Neural cell (in vitro differentiated cells): ENCODE results near the gene KRTAP13-3. TPM values are rescaled to one million over a fixed set of nuclear protein-coding genes. Genes with fewer than 3 reads are reported as not detected.

Experiments used
- H2AFZ ChIP-seq: fragments of 200-600, 300-800 bp; sonication (generic), shearing (Covaris generic); 2 replicates; pipeline ENCODE4 v1.6.0; 2014; ENCODE audit warnings: low read depth, mild to moderate bottlenecking, antibody characterized with exemption, low read length, moderate library complexity
- H3F3A ChIP-seq: fragments of 200-600 bp; shearing (Covaris generic); 2 replicates; pipeline ENCODE4 v1.6.1; 2016; ENCODE audit warnings: mild to moderate bottlenecking, moderate library complexity, mixed read lengths, antibody characterized with exemption, low read length; ENCODE audit not compliant: insufficient read depth, poor library complexity, severe bottlenecking
- H3K27ac ChIP-seq: fragments of 200-600, 300-800 bp; sonication (generic), shearing (Covaris generic); 2 replicates; pipeline ENCODE4 v1.5.1; 2014; ENCODE audit warnings: mild to moderate bottlenecking, low read length, moderate library complexity
- H3K27me3 ChIP-seq: fragments of 300-800, 200-600 bp; sonication (generic), shearing (Covaris generic); 2 replicates; pipeline ENCODE4 v1.6.0; 2014; ENCODE audit warnings: mild to moderate bottlenecking, low read depth, low read length, moderate library complexity; ENCODE audit not compliant: insufficient read depth
- H3K36me3 ChIP-seq: fragments of 300-800, 200-600 bp; sonication (generic), shearing (Covaris generic); 2 replicates; pipeline ENCODE4 v1.5.1; 2014; ENCODE audit warnings: mild to moderate bottlenecking, antibody characterized with exemption, low read length, moderate library complexity; ENCODE audit not compliant: insufficient read depth
- H3K4me2 ChIP-seq: fragments of 300-800, 200-600 bp; sonication (generic), shearing (Covaris generic); 2 replicates; pipeline ENCODE4 v1.6.0; 2014; ENCODE audit warnings: mild to moderate bottlenecking, low read length
- H3K4me3 ChIP-seq: fragments of 300-800, 200-600 bp; sonication (generic), shearing (Covaris generic); 2 replicates; pipeline ENCODE4 v1.5.1; 2014; ENCODE audit warnings: mild to moderate bottlenecking, low read length, moderate library complexity
- H3K79me2 ChIP-seq: fragments of 200-600 bp; shearing (Covaris generic); replicated peaks from 2 replicates; pipeline ENCODE4 v1.6.0; 2014; ENCODE audit warnings: mild to moderate bottlenecking, low read length, moderate library complexity; ENCODE audit not compliant: insufficient read depth
- H3K9ac ChIP-seq: fragments of 300-800, 200-600 bp; sonication (generic), shearing (Covaris generic); 2 replicates; pipeline ENCODE4 v1.6.1; 2016; ENCODE audit warnings: mild to moderate bottlenecking, low read length, mixed read lengths
- H3K9me2 ChIP-seq: fragments of 200-600 bp; shearing (Covaris generic); 2 replicates; pipeline ENCODE4 v1.6.1; 2016; ENCODE audit warnings: mild to moderate bottlenecking, low read length, mixed read lengths; ENCODE audit not compliant: insufficient read depth
- H3K9me3 ChIP-seq: fragments of 200-600, 300-800 bp; sonication (generic), shearing (Covaris generic); 2 replicates; pipeline ENCODE4 v1.6.1; 2016; ENCODE audit warnings: mild to moderate bottlenecking, mixed run types, low read length, moderate library complexity, mixed read lengths
- H4K20me1 ChIP-seq: fragments of 200-600 bp; shearing (Covaris generic); 2 replicates; pipeline ENCODE4 v1.6.1; 2016; ENCODE audit warnings: mild to moderate bottlenecking, mixed run types; ENCODE audit not compliant: insufficient read depth
- EP300 ChIP-seq: fragments of 450-650 bp; conservative IDR thresholded peaks from 2 replicates; pipeline ENCODE4 v1.6.1; 2014; ENCODE audit warnings: antibody characterized with exemption, mild to moderate bottlenecking, moderate library complexity; ENCODE audit not compliant: poor library complexity, severe bottlenecking
- EZH2 ChIP-seq: fragments of 200-600, 300-800 bp; shearing (Covaris generic), sonication (generic); IDR thresholded peaks from 2 replicates; pipeline ENCODE4 v1.6.1; 2014; ENCODE audit warnings: antibody characterized with exemption, low read length, borderline replicate concordance, mild to moderate bottlenecking; ENCODE audit not compliant: insufficient read depth, poor library complexity, severe bottlenecking
- MXI1 ChIP-seq: fragments of 450-650 bp; conservative IDR thresholded peaks from 2 replicates; pipeline ENCODE4 v1.6.1; 2014; ENCODE audit warnings: antibody characterized with exemption, mild to moderate bottlenecking; ENCODE audit not compliant: poor library complexity, severe bottlenecking
- POLR2AphosphoS5 ChIP-seq: IDR thresholded peaks from 2 replicates; pipeline ENCODE4 v1.6.1; 2012
- RAD21 ChIP-seq: fragments of 450-650 bp; conservative IDR thresholded peaks from 2 replicates; pipeline ENCODE4 v1.6.1; 2014; ENCODE audit warnings: antibody characterized with exemption, mild to moderate bottlenecking, moderate library complexity
- SMC3 ChIP-seq: fragments of 450-650 bp; conservative IDR thresholded peaks from 2 replicates; pipeline ENCODE4 v1.6.1; 2014; ENCODE audit warnings: antibody characterized with exemption, mild to moderate bottlenecking, moderate library complexity; ENCODE audit not compliant: poor library complexity
- TAF1 ChIP-seq: IDR thresholded peaks from 2 replicates; pipeline ENCODE4 v1.6.1; 2012; ENCODE audit warnings: low read depth
- polyA plus RNA-seq: library from polyadenylated mRNA; depleted of rRNA; stranded (reverse); fragments of >200 nt; gene quantifications from 2 replicates; pipeline ENCODE4 v1.2.3, GENCODE V29; 2014
- TF ChIP-seq, protein P1 (sequence below): fragments of 450-650 bp; IDR thresholded peaks from 2 replicates; pipeline ENCODE4 v1.5.1; 2014; ENCODE audit warnings: antibody characterized with exemption, mild to moderate bottlenecking, moderate library complexity; ENCODE audit not compliant: poor library complexity, severe bottlenecking
- TF ChIP-seq, protein P2 (sequence below): IDR thresholded peaks from 2 replicates; pipeline ENCODE4 v1.6.1; 2012; ENCODE audit warnings: borderline replicate concordance

KRTAP13-3 gene
- polyA plus RNA-seq, 1 donor from 2014 or later, result not detected

DNA sequence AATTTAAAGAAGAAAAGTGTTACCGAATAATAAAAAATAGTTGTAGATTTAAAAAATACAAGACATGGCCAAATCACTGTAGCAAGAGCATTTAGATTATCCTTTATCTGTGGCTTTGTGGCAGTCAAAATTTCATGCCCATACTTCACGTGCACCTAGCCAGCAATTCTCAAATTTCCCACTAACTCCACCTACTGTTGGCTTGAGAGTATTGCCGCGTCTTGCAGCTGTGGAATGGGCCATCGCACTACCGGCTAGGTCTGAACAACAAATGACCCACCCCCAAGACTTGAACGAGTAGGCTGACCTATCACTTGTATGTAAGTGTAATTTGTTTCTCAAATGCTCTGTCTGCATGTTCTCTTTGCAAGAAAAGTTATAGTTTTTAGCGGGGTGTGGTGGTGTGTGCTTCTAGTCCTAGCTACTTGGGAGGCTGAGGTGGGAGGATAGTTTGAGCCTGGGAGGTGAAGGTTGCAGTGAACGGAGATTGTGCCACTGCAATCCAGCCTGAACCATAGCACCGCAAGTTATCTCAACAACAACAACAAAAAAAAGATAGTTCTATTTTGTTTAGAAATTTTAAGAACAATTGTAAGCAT is 8.4 kb upstream of the KRTAP13-3 start (continued):
- TF ChIP-seq, protein P1, sequence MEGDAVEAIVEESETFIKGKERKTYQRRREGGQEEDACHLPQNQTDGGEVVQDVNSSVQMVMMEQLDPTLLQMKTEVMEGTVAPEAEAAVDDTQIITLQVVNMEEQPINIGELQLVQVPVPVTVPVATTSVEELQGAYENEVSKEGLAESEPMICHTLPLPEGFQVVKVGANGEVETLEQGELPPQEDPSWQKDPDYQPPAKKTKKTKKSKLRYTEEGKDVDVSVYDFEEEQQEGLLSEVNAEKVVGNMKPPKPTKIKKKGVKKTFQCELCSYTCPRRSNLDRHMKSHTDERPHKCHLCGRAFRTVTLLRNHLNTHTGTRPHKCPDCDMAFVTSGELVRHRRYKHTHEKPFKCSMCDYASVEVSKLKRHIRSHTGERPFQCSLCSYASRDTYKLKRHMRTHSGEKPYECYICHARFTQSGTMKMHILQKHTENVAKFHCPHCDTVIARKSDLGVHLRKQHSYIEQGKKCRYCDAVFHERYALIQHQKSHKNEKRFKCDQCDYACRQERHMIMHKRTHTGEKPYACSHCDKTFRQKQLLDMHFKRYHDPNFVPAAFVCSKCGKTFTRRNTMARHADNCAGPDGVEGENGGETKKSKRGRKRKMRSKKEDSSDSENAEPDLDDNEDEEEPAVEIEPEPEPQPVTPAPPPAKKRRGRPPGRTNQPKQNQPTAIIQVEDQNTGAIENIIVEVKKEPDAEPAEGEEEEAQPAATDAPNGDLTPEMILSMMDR, result no peak
- no peak for TF ChIP-seq POLR2AphosphoS5

DNA sequence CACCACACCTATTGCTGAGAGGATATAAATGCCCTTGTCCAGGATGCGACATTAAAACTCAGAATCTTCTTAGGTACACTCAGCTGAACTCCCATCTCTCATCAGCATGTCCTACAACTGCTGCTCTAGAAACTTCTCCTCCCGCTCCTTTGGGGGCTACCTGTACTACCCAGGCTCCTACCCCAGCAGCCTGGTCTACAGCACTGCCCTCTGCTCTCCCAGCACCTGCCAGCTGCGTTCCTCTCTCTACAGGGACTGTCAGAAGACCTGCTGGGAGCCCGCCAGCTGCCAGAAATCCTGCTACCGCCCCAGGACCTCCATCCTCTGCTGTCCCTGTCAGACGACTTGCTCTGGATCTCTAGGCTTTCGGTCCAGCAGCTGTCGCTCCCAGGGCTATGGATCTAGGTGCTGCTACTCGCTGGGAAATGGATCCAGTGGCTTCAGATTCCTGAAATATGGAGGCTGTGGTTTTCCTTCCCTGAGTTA is 4.5 kb upstream of the KRTAP13-3 start, which contains the start of gene KRTAP13-4:
TSS of gene KRTAP13-4 (plus strand) at position 51 of the 486 bp plus-strand sequence. CDS start at position 107, 56 bp downstream.
- Histone ChIP-seq H3K9me3 (no peaks in the 10 kb centered on the region), H3K4me3 (no peak within 1 kb of the TSS), H3F3A (no peaks in the 10 kb centered on the region), H3K9ac (no peak within 1 kb of the TSS), H3K27me3 (no peaks in the 10 kb centered on the region), H4K20me1 (no peaks in the 10 kb centered on the region), H3K36me3 (no peaks in the 10 kb centered on the region), H3K9me2 (no peaks in the 10 kb centered on the region), H3K79me2 (no peaks in the 10 kb centered on the region), H3K27ac (no peak within 1 kb of the TSS), H2AFZ (no peak within 1 kb of the TSS), H3K4me2 (no peak within 1 kb of the TSS)
- TF ChIP-seq EP300, result no peak
- TF ChIP-seq SMC3, result no peak
- TF ChIP-seq, protein P1, result no peak
- no peak for TF ChIP-seq MXI1
- no peak for TF ChIP-seq EZH2
- TF ChIP-seq, protein P2, sequence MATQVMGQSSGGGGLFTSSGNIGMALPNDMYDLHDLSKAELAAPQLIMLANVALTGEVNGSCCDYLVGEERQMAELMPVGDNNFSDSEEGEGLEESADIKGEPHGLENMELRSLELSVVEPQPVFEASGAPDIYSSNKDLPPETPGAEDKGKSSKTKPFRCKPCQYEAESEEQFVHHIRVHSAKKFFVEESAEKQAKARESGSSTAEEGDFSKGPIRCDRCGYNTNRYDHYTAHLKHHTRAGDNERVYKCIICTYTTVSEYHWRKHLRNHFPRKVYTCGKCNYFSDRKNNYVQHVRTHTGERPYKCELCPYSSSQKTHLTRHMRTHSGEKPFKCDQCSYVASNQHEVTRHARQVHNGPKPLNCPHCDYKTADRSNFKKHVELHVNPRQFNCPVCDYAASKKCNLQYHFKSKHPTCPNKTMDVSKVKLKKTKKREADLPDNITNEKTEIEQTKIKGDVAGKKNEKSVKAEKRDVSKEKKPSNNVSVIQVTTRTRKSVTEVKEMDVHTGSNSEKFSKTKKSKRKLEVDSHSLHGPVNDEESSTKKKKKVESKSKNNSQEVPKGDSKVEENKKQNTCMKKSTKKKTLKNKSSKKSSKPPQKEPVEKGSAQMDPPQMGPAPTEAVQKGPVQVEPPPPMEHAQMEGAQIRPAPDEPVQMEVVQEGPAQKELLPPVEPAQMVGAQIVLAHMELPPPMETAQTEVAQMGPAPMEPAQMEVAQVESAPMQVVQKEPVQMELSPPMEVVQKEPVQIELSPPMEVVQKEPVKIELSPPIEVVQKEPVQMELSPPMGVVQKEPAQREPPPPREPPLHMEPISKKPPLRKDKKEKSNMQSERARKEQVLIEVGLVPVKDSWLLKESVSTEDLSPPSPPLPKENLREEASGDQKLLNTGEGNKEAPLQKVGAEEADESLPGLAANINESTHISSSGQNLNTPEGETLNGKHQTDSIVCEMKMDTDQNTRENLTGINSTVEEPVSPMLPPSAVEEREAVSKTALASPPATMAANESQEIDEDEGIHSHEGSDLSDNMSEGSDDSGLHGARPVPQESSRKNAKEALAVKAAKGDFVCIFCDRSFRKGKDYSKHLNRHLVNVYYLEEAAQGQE, result no peak
- no peak for TF ChIP-seq POLR2AphosphoS5

DNA sequence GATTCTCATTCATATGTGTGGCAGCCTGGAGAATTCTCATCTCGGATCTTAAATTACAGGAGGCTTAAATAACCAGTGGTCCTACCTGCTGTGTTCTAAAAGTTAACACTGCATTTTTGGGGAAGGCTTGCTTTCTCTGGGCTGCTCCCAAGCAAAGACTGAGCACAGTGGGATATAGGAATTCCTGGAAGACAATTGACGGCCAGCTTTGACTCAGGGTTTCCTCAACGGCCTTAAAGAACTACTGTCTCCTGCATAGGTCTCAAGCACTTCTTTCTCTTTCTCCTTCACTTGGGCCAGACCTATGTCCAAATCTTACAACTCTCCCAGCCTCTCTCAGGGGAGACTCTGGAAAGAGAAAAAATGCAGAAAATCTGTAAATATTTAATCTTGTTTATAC is 1.0 kb upstream of the KRTAP13-3 start:
- no peak overlapping the region for H3K27ac ChIP-seq
- H3K36me3 ChIP-seq, result no peaks in the 10 kb centered on the region
- no peak overlapping the region for H2AFZ ChIP-seq
- no peaks in the 10 kb centered on the region for H3K27me3 ChIP-seq
- H3K4me3 ChIP-seq, result no peak overlapping the region
- no peaks in the 10 kb centered on the region for H3K9me2 ChIP-seq
- no peaks in the 10 kb centered on the region for H3F3A ChIP-seq
- no peaks in the 10 kb centered on the region for H3K9me3 ChIP-seq
- no peak overlapping the region for H3K9ac ChIP-seq
- H3K79me2 ChIP-seq, result no peaks in the 10 kb centered on the region
- no peaks in the 10 kb centered on the region for H4K20me1 ChIP-seq
- no peak overlapping the region for H3K4me2 ChIP-seq
- no peak for TF ChIP-seq EZH2
- TF ChIP-seq, protein P2, result no peak
- TF ChIP-seq MXI1, result no peak
- no peak for TF ChIP-seq TAF1
- no peak for TF ChIP-seq SMC3
- no peak for TF ChIP-seq POLR2AphosphoS5
- TF ChIP-seq, protein P1, result no peak
- no peak for TF ChIP-seq RAD21
- TF ChIP-seq EP300, result no peak
